Fibroblast of the aortic adventitia (primary cell): Measurements from ENCODE around the gene NUDT1. TPM values are rescaled to one million over a fixed set of nuclear protein-coding genes. Genes with fewer than 3 reads are reported as not detected.

Experiments used
- DNase-seq: peaks from one replicate; pipeline ENCODE4 v3.0.0-alpha.2; 2010; ENCODE audit warnings: low read depth
- H3K4me3 ChIP-seq: 2 replicates; pipeline ENCODE4 v1.5.1; 2011; ENCODE audit warnings: low read depth, mild to moderate bottlenecking, control low read depth, low read length, moderate library complexity
- CTCF ChIP-seq: IDR thresholded peaks from 2 replicates; pipeline ENCODE4 v1.5.1; 2011; ENCODE audit warnings: mild to moderate bottlenecking, low read length, control low read depth, inconsistent platforms; ENCODE audit not compliant: insufficient read depth
- total RNA-seq: library from RNA; depleted of rRNA; stranded (reverse); fragments of >200 nt; gene quantifications from 2 replicates; pipeline ENCODE4 v1.2.3, GENCODE V29; 2012; ENCODE audit warnings: low replicate concordance

The NUDT1 gene
- total RNA-seq, 1 donor, result 16.3 TPM

- H3K4me3 ChIP-seq, result no peak overlapping the region
- no peak for TF ChIP-seq CTCF
- no peak for DNase-seq
Observed at GRCh38 chr7:2289111-2289586, 47.1 kb downstream of the NUDT1 start.

- H3K4me3 ChIP-seq, result no peak overlapping the region
- TF ChIP-seq CTCF, result no peak
- no peak for DNase-seq
Observed at GRCh38 chr7:2289621-2290020, 47.6 kb downstream of the NUDT1 start.

DNA sequence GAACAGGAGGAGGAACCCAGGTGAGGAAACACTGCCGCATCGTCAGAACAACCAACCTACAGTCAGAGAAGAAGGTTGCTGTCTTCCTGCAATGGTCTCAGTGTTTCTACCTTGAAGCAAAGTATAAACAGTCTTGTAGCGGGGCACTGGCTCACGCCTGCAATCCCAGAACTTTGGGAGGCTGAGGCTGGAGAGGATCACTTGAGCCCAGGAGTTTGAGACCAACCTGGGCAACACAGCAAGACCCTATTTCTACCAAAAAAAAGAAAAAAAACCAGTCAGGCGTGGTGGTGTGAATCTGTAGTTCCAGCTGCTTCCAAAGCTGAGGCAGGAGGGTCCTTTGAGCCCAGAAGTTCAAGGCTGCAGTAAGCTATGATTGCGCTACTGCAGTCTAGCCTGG is 48.9 kb downstream of the NUDT1 start:
- no peak for TF ChIP-seq CTCF
- no peak for DNase-seq
- H3K4me3 ChIP-seq, result no peak overlapping the region

DNA sequence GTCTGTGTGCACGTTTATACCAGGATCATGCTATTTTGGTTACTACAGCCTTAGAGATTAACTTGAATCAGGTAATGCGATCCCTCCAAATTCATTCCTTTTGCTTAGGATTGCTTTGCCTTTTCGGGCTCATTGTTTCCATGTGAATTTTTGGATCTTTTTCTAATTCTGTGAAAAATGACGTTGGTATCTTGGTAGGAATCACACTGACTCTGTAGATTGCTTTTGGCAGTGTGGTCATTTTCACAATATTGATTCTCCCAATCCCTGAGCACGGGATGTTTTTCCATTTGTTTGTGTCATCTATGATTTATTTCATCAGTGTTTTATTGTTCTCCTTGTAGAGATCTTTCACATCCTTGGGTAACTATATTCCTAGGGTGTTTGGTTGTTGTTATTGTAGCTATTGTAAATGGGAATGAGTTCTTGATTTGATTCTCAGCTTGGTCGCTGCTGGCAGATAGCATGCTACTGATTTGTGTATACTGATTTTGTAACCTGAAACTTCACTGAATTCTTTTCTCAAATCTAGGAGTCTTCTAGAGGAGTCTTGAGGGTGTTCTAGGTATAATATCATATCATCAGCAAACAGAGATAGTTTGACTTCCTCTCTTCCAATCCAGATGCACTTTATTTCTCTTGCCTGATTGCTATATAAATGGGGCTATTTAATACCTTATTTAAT is 54.1 kb downstream of the NUDT1 start:
- no peak for TF ChIP-seq CTCF
- peak; percentile 10 for DNase-seq
- no peak overlapping the region for H3K4me3 ChIP-seq

DNA sequence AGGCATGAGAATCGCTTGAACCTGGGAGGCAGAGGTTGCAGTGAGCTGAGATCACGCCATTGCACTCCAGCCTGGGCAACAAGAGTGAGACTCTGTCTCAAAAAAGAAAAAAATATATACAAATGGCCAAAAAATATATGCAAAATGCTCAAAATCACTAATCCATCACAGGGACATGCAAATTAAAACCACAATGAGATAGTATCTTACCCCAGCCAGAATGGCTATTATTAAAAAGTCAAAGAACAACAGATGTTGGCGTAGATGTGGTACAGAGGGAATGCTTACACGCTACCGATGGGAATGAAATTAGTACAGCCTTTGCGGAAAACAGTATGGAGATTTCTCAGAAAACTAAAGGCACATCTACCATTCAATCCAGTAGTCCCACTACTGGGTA is 54.8 kb downstream of the NUDT1 start:
- no peak for TF ChIP-seq CTCF
- no peak for DNase-seq
- H3K4me3 ChIP-seq, result no peak overlapping the region

DNA sequence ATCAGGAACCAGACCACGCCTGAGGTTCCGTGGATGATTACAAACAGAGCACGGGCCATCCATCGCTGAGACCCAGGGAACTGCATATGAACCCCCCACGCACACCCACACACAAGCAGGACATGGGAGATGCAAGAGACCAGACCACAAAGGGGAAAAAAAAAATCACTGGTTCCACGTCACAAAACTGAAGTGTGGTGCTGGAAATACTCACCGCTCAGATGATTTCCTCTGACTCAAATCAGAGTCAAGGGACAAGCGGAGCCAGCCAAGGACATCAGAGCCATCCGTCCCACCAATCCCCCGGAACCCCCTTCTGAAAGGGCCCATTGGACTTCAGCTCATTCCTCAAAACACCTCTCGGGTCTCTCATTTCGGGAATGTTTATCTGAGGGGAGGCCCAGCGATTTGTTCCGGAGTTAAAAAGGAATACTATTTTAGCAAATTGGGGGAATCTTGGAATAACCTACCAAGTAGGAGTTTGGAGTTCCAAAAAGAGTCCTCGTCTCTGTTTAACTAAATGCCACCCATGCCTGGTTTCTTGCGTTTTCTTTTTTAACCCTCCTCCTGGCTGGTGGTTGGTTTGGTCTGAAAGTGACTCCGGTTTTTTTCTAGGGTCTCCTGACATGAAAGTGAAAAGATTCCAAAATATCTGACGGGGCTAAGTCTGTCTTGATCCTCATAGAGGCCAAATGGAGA is 57.3 kb downstream of the NUDT1 start:
- DNase-seq, result peak; percentile 73
- TF ChIP-seq CTCF, result no peak
- peak overlapping the region; percentile 37 for H3K4me3 ChIP-seq
